Neural progenitor cell (in vitro differentiated cells): Measurements from ENCODE around the gene C2orf15. TPM values are rescaled to one million over a fixed set of nuclear protein-coding genes. Genes with fewer than 3 reads are reported as not detected.
"Not testable (repeated sequence)": the region's sequence is repeated elsewhere in the genome, so short reads cannot be mapped to it uniquely, and the experiment has no call there.

Experiments
- DNase-seq: peaks from one replicate; pipeline ENCODE4 v3.0.0-alpha.2; 2016; ENCODE audit warnings: low spot score
- H2AFZ ChIP-seq: fragments of 200-600 bp; sonication (generic); replicated peaks from 2 replicates; pipeline ENCODE4 v1.6.1; 2016; ENCODE audit warnings: antibody characterized with exemption
- H3F3A ChIP-seq: fragments of 200-600 bp; sonication (generic); 2 replicates; pipeline ENCODE4 v1.6.1; 2016; ENCODE audit warnings: antibody characterized with exemption, low read depth
- H3K27ac ChIP-seq: fragments of 200-600 bp; sonication (generic); 2 replicates; pipeline ENCODE4 v1.5.1; 2016; ENCODE audit warnings: mild to moderate bottlenecking
- H3K27me3 ChIP-seq: fragments of 200-600 bp; sonication (generic); 2 replicates; pipeline ENCODE4 v1.6.1; 2016; ENCODE audit warnings: mild to moderate bottlenecking, moderate library complexity
- H3K36me3 ChIP-seq: fragments of 200-600 bp; sonication (generic); 2 replicates; pipeline ENCODE4 v1.5.1; 2016
- H3K4me1 ChIP-seq: fragments of 200-600 bp; sonication (generic); 2 replicates; pipeline ENCODE4 v1.6.1; 2016; ENCODE audit warnings: mixed run types
- H3K4me2 ChIP-seq: fragments of 200-600 bp; sonication (generic); 2 replicates; pipeline ENCODE4 v1.6.1; 2016
- H3K4me3 ChIP-seq: fragments of 200-600 bp; sonication (generic); 2 replicates; pipeline ENCODE4 v1.5.1; 2016
- H3K79me2 ChIP-seq: fragments of 200-600 bp; sonication (generic); 2 replicates; pipeline ENCODE4 v1.6.1; 2016; ENCODE audit warnings: low read depth
- H3K9ac ChIP-seq: fragments of 200-600 bp; sonication (generic); 2 replicates; pipeline ENCODE4 v1.6.1; 2016
- H3K9me3 ChIP-seq: fragments of 200-600 bp; sonication (generic); 2 replicates; pipeline ENCODE4 v1.5.1; 2016; ENCODE audit warnings: low read depth
- H4K20me1 ChIP-seq: fragments of 200-600 bp; sonication (generic); 2 replicates; pipeline ENCODE4 v1.6.1; 2016; ENCODE audit warnings: low read depth
- H3K27ac Mint-ChIP-seq: 3 replicates; pipeline ENCODE4 v1.8.0; 2021; ENCODE audit warnings: mixed read lengths
- H3K27me3 Mint-ChIP-seq: 2 replicates; pipeline ENCODE4 v1.8.0; 2022; ENCODE audit warnings: low read depth, mild to moderate bottlenecking, inconsistent platforms, moderate library complexity, mixed read lengths; ENCODE audit not compliant: insufficient read depth
- H3K36me3 Mint-ChIP-seq: 3 replicates; pipeline ENCODE4 v1.8.0; 2021; ENCODE audit warnings: mixed read lengths
- H3K4me1 Mint-ChIP-seq: 3 replicates; pipeline ENCODE4 v1.8.0; 2021; ENCODE audit warnings: mixed read lengths
- H3K4me3 Mint-ChIP-seq: 3 replicates; pipeline ENCODE4 v1.8.0; 2021; ENCODE audit warnings: mild to moderate bottlenecking, moderate library complexity, mixed read lengths
- H3K9me3 Mint-ChIP-seq: 3 replicates; pipeline ENCODE4 v1.8.0; 2020; ENCODE audit warnings: mixed read lengths
- EZH2 ChIP-seq: fragments of 200-600 bp; sonication (generic); IDR thresholded peaks from 2 replicates; pipeline ENCODE4 v1.6.1; 2017; ENCODE audit warnings: antibody characterized with exemption, mild to moderate bottlenecking, moderate library complexity
- EZH2phosphoT487 ChIP-seq: fragments of 200-600 bp; sonication (generic); IDR thresholded peaks from 2 replicates; pipeline ENCODE4 v1.6.1; 2017; ENCODE audit warnings: antibody characterized with exemption
- total RNA-seq: library from RNA; depleted of rRNA; stranded (reverse); fragments of >200 nt; gene quantifications from 2 replicates; pipeline ENCODE4 v1.2.3, GENCODE V29; 2015; ENCODE audit warnings: low replicate concordance
- TF ChIP-seq, protein P1 (sequence below): fragments of 200-600 bp; sonication (generic); IDR thresholded peaks from 2 replicates; pipeline ENCODE4 v1.5.1; 2017; ENCODE audit warnings: antibody characterized with exemption, mild to moderate bottlenecking

The C2orf15 gene
- total RNA-seq, 1 donor from 2014 or later: 5.8 TPM

DNA sequence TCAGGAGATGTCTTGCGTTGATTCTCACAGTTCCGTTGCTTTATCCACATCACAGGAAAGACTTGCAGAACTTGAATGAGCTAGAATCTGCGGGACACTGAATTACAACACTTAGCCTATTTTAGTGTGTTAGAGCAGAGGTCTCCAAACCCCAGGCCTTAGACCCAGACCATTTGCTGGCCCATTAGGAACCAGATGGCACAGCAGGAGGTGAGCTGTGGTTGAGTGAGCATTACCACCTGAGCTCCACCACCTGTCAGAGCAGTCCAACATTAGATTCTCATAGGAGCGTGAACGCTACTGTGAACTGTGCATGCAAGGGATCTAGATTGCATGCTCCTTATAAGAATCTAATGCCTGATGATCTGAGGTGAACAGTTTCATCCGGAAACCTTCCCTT lies 43.3 kb downstream of the C2orf15 start:
- Histone ChIP-seq H3K4me3 (no peak overlapping the region), H3F3A (peaks cover 12% of the 10 kb centered on the region), H3K79me2 (peaks cover 95% of the 10 kb centered on the region), H4K20me1 (peaks cover 10% of the 10 kb centered on the region), H3K4me2 (no peak overlapping the region), H3K9me3 (no peaks in the 10 kb centered on the region), H3K36me3 (no peaks in the 10 kb centered on the region), H3K27me3 (no peaks in the 10 kb centered on the region), H3K27ac (no peak overlapping the region), H2AFZ (no peak overlapping the region), H3K4me1 (peaks cover 15% of the 10 kb centered on the region), H3K9ac (no peak overlapping the region)
- peaks cover 18% of the 10 kb centered on the region for H3K4me1 Mint-ChIP-seq
- H3K27ac Mint-ChIP-seq: no peak overlapping the region
- H3K4me3 Mint-ChIP-seq: no peak overlapping the region
- DNase-seq: no peak
- H3K36me3 Mint-ChIP-seq: peaks cover 4% of the 10 kb centered on the region
- TF ChIP-seq, protein P1, sequence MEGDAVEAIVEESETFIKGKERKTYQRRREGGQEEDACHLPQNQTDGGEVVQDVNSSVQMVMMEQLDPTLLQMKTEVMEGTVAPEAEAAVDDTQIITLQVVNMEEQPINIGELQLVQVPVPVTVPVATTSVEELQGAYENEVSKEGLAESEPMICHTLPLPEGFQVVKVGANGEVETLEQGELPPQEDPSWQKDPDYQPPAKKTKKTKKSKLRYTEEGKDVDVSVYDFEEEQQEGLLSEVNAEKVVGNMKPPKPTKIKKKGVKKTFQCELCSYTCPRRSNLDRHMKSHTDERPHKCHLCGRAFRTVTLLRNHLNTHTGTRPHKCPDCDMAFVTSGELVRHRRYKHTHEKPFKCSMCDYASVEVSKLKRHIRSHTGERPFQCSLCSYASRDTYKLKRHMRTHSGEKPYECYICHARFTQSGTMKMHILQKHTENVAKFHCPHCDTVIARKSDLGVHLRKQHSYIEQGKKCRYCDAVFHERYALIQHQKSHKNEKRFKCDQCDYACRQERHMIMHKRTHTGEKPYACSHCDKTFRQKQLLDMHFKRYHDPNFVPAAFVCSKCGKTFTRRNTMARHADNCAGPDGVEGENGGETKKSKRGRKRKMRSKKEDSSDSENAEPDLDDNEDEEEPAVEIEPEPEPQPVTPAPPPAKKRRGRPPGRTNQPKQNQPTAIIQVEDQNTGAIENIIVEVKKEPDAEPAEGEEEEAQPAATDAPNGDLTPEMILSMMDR: no peak
- TF ChIP-seq EZH2phosphoT487 (no peak), EZH2 (no peak)
- no peaks in the 10 kb centered on the region for H3K9me3 Mint-ChIP-seq
- H3K27me3 Mint-ChIP-seq: no peaks in the 10 kb centered on the region

DNA sequence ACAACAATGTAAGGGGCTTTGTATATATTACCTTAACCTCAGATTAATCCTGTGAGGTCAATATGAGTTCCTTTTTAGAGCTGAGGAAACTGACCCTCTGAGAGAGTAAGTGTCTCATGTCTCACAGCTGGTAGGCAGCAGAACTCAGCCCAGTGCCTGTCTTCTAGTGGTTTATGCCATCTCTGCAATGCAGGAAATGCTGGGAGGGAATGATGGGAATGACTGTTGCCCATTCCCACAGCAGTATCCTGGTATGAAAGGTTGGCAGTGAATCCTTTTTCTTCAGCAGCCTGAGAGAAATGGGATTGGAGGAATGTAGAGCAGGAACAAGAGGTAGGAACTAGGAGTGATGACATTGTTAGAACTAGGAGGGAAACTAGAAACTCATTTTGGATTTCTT lies 45.5 kb downstream of the C2orf15 start:
- Mint-ChIP-seq H3K27me3 (no peaks in the 10 kb centered on the region), H3K4me3 (no peak overlapping the region), H3K27ac (no peak overlapping the region), H3K9me3 (no peaks in the 10 kb centered on the region), H3K4me1 (peaks cover 8% of the 10 kb centered on the region), H3K36me3 (peaks cover 17% of the 10 kb centered on the region)
- peaks cover 10% of the 10 kb centered on the region for H4K20me1 ChIP-seq
- peaks cover 2% of the 10 kb centered on the region for H3K36me3 ChIP-seq
- H3K27ac ChIP-seq: no peak overlapping the region
- H3K9me3 ChIP-seq: no peaks in the 10 kb centered on the region
- TF ChIP-seq EZH2phosphoT487 (no peak), EZH2 (no peak)
- TF ChIP-seq, protein P1: no peak
- H3K79me2 ChIP-seq: peaks cover 87% of the 10 kb centered on the region
- H3K4me1 ChIP-seq: peaks cover 8% of the 10 kb centered on the region
- no peaks in the 10 kb centered on the region for H3F3A ChIP-seq
- no peak for DNase-seq
- no peak overlapping the region for H3K4me3 ChIP-seq
- no peaks in the 10 kb centered on the region for H3K27me3 ChIP-seq
- H3K4me2 ChIP-seq: no peak overlapping the region
- H3K9ac ChIP-seq: no peak overlapping the region
- no peak overlapping the region for H2AFZ ChIP-seq

DNA sequence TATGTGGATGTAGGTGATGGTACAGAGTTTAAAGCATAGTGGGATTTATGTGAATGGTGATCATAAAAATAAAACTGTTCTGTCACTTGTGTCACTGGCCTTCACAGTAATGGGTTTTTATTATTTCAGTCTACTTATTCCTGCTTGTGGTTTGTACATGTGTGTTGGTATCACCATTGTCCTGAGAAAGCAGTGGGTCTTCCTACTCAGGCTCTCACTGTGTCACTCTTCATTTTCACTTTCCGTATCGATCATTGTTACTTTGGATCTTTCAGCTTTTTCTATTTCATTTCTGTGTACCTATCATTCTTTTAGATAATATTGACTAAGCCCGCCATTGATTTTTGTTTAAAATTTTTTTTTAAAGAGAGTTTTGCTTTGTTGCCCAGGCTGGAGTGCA lies 46.9 kb downstream of the C2orf15 start:
- Histone ChIP-seq H3K79me2 (peaks cover 74% of the 10 kb centered on the region), H3K9ac (no peak overlapping the region), H2AFZ (no peak overlapping the region), H3K27me3 (no peaks in the 10 kb centered on the region), H3K36me3 (peaks cover 9% of the 10 kb centered on the region), H4K20me1 (peaks cover 10% of the 10 kb centered on the region), H3K4me3 (no peak overlapping the region), H3K9me3 (no peaks in the 10 kb centered on the region), H3K27ac (no peak overlapping the region), H3F3A (no peaks in the 10 kb centered on the region), H3K4me2 (no peak overlapping the region), H3K4me1 (no peaks in the 10 kb centered on the region)
- Mint-ChIP-seq H3K27me3 (no peaks in the 10 kb centered on the region), H3K4me1 (peaks cover 3% of the 10 kb centered on the region), H3K9me3 (no peaks in the 10 kb centered on the region), H3K36me3 (peaks cover 25% of the 10 kb centered on the region), H3K4me3 (no peak overlapping the region), H3K27ac (no peak overlapping the region)
- DNase-seq: no peak
- TF ChIP-seq EZH2phosphoT487 (no peak), EZH2 (no peak)
- TF ChIP-seq, protein P1: no peak

DNA sequence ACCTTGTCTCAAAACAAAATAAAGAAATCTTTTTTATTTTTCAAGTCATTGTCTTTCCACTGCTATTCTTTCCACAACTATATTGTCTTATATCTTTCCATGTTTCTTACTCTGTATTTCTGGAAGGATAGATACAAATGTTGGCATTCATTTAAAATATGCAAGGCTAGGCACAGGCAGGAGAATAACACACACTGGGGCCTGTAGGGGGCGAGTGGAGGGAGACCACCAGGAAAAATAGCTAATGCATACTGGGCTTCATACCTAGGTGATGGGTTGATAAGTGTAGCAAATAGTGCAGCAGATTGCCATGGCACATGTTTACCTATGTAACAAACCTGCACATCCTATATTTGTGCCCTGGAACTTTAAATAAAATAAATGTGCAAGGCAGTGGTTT lies 49.0 kb downstream of the C2orf15 start:
- no peak for TF ChIP-seq EZH2phosphoT487
- TF ChIP-seq, protein P1: peak; percentile 24
- H3K27me3 Mint-ChIP-seq: no peaks in the 10 kb centered on the region
- no peaks in the 10 kb centered on the region for H3K9me3 Mint-ChIP-seq
- no peaks in the 10 kb centered on the region for H3K9me3 ChIP-seq
- peaks cover 61% of the 10 kb centered on the region for H3K79me2 ChIP-seq
- H3F3A ChIP-seq: no peaks in the 10 kb centered on the region
- no peak for DNase-seq
- H3K36me3 Mint-ChIP-seq: peaks cover 28% of the 10 kb centered on the region
- H2AFZ ChIP-seq: no peak overlapping the region
- peaks cover 10% of the 10 kb centered on the region for H4K20me1 ChIP-seq
- H3K9ac ChIP-seq: no peak overlapping the region
- no peaks in the 10 kb centered on the region for H3K4me1 Mint-ChIP-seq
- no peak overlapping the region for H3K4me2 ChIP-seq
- no peaks in the 10 kb centered on the region for H3K4me1 ChIP-seq
- no peak overlapping the region for H3K4me3 ChIP-seq
- H3K27me3 ChIP-seq: no peaks in the 10 kb centered on the region
- H3K27ac ChIP-seq: no peak overlapping the region
- peaks cover 18% of the 10 kb centered on the region for H3K36me3 ChIP-seq
- no peak overlapping the region for H3K27ac Mint-ChIP-seq
- no peak overlapping the region for H3K4me3 Mint-ChIP-seq

DNA sequence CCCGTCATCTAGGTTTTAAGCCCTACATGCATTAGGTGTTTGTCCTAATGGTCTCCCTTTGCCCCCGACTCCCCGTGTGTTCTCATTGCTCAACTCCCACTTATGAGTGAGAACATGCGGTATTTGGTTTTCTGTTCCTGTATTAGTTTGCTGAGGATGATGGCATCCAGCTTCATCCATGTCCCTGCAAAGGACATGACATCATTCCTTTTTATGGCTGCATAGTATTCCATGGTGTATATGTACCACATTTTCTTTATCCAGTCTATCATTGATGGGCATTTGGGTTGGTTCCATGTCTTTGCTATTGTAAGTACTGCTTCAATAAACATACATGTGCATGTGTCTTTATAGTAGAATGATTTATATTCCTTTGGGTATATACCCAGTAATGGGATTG lies 50.9 kb downstream of the C2orf15 start:
- not testable (repeated sequence) for H3K27ac ChIP-seq, H3K4me3 Mint-ChIP-seq, H3K4me3 ChIP-seq, H3F3A ChIP-seq, H3K4me1 ChIP-seq, H3K9me3 Mint-ChIP-seq, H3K4me2 ChIP-seq, H3K4me1 Mint-ChIP-seq, H3K27me3 ChIP-seq, H3K27ac Mint-ChIP-seq, H2AFZ ChIP-seq, H4K20me1 ChIP-seq, H3K9me3 ChIP-seq, DNase-seq, H3K9ac ChIP-seq, H3K27me3 Mint-ChIP-seq
- peaks cover 43% of the 10 kb centered on the region for H3K79me2 ChIP-seq
- peaks cover 19% of the 10 kb centered on the region for H3K36me3 ChIP-seq
- H3K36me3 Mint-ChIP-seq: peaks cover 34% of the 10 kb centered on the region
